ENCODE measurements around the gene TTC22.

- no peak for TF ChIP-seq POLR2A (IDR thresholded peaks at IDR 0.05; ENCODE audit: low read depth)
- TF ChIP-seq CTCF (IDR thresholded peaks at IDR 0.05): no peak
These were observed 3.5 kb upstream of the TTC22 start for GRCh38 chr1:54804471-54805132.

All from esophagus muscularis mucosa (tissue), 3 donors.